NCI-H1105 treated with DMSO at 0.1 percent for 48 hours (cell line): Measurements from ENCODE around the gene GRK7.
"Not testable (repeated sequence)": the region's sequence is repeated elsewhere in the genome, so short reads cannot be mapped to it uniquely, and the experiment has no call there.

Experiments used
- DNase-seq: peaks from one replicate; lab custom pipeline; 2025; lab: John Stamatoyannopoulos, UW

Gene GRK7

GRCh38 chr3:141762552-141762951 lies 656 bp upstream of the GRK7 start:
- DNase-seq: not testable (repeated sequence)

DNA sequence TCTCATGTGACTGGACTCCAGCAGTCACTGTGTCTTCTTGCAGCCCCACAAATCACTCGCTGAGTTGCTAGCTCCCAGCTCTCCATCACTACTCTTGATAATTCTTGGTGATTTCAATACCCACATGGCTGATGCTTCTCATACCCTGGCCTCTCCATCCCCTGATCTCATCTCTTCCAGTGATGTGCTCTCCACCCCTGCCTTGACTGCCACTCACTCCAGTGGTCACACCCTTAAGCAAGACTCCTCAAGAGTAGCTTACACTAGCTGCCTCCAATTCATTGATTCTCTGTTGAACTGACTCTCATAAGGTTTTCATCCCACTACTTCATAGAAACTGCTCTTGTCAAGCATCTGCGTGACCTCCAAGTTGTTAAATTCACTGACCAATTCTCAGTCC lies 837 bp downstream of the GRK7 start:
- no peak for DNase-seq

DNA sequence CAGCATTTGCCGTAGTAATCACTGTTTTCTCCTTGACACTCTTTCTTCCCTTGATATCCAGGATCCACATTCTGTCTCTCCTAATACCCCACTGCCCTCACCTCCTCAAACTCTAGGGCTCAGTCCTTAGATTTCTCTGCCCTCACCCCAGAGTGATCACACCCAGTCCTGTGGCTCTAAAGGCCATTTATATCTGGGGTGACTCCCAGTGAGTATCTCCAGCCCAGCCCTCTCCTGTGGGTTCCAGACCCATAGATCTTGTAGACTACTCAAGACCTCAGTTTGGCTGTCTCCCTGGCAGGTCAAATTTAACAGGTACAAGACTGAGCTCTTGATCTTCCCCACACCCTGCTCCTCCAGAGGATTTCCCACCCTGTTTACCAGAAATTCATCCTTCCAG lies 1.3 kb downstream of the GRK7 start:
- no peak for DNase-seq

DNA sequence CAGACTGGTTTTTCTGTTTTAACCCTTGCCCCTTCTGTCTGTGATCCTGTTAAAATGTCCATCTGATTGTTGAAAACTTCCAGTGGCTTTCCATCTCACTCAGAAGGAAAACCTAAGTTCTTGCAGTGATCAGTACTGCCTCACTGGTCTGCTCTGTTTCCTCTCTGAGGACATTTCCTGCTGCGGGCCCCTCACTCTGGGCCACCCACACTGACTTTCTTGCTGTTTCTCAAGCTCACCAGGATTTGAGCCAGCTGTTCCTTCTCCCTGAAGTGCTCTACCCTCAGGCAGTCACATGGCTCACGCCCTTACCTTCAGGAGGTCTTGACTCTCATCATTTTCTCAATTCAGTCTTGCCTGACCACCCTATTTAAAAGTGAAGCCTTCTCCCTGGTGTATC lies 1.8 kb downstream of the GRK7 start:
- no peak for DNase-seq

- DNase-seq: no peak
Observed at GRCh38 chr3:141767066-141767465, 3.9 kb downstream of the GRK7 start.

- DNase-seq: no peak
Observed at GRCh38 chr3:141769221-141769894, 6.2 kb downstream of the GRK7 start.

DNA sequence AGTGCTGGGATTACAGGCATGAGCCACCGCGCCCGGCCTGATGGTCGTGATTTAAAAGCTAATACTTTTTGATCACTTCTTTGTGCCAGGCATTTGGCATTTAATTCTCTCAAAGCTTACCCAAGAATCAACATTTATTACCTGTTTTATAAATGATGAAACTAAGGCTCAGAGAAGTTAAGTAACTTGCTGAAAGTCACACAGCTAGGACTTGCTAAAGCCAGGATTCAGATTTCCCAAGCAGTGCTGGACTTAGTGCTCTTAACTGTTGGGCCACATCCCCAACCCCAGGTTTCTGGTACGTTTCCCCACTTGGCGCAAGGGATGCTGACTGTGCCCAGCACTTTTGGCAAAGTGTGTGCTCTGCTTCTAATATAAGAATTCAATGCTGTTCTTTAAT lies 10.5 kb downstream of the GRK7 start:
- DNase-seq: no peak

GRCh38 chr3:141776376-141776775 lies 13.2 kb downstream of the GRK7 start:
- no peak for DNase-seq

DNA sequence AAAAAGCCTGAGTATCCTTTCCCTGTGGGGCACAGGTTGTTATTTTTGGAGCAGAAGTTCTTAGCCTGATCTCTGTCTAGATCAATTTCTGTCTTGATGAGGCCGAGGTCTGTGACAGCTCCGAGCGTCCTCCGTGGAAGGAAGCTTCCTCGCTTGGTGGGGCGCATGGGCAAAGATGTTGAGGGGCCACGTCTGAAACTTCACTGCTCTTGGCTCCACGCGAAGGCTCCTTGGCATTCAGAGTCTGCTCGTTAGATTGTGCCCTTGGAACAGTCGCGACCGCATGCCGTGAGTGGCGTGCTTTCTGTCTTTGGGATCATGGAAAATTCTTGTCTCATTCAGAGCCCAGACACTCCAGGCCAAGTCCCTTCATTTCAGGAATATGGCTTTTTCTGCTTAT lies 13.7 kb downstream of the GRK7 start:
- no peak for DNase-seq

DNA sequence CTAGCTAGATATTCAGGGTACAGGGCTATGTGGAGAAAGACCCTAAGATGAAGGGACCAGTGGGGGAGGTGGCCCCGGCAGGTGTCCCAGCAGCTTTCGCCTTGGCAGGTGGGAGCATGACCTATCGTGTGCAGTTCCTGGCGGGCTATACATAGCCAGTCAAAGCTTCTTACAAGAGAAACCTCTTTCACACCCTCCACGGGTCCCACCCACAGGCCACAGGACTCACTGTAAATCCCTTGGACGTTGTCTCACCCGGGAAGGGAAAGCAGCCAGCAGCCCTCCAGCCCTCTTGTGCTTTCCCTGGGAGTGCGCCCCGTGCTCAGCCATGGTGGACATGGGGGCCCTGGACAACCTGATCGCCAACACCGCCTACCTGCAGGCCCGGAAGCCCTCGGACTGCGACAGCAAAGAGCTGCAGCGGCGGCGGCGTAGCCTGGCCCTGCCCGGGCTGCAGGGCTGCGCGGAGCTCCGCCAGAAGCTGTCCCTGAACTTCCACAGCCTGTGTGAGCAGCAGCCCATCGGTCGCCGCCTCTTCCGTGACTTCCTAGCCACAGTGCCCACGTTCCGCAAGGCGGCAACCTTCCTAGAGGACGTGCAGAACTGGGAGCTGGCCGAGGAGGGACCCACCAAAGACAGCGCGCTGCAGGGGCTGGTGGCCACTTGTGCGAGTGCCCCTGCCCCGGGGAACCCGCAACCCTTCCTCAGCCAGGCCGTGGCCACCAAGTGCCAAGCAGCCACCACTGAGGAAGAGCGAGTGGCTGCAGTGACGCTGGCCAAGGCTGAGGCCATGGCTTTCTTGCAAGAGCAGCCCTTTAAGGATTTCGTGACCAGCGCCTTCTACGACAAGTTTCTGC lies 15.0 kb downstream of the GRK7 start:
- no peak for DNase-seq

- DNase-seq: no peak
Observed at GRCh38 chr3:141779667-141780066, 16.5 kb downstream of the GRK7 start.

DNA sequence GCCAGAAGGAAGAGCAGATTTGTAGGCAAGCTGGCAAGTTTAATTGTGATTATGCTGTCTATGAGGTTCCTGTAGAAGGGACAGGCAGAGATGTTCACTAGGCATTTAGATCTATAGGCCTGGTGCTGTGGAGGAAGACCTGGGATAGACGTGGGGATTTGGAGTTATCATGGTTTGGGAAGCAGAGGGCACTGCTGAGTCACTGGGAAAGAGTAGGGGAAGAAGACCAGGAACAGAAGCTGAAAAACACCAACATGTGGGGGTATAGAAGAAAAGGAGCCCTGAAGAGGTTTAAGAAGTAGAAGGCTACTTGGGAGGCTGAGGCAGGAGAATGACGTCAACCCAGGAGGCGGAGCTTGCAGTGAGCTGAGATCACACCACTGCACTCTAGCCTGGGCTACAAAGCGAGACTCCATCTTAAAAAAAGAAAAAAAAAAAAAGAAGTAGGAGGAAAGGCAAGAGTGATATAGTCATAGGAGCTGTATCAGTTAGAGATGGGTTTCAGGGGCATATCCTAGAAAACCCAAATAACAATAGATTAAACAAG lies 19.3 kb downstream of the GRK7 start:
- DNase-seq: no peak

- DNase-seq: no peak
Observed at GRCh38 chr3:141783632-141784031, 20.4 kb downstream of the GRK7 start.

DNA sequence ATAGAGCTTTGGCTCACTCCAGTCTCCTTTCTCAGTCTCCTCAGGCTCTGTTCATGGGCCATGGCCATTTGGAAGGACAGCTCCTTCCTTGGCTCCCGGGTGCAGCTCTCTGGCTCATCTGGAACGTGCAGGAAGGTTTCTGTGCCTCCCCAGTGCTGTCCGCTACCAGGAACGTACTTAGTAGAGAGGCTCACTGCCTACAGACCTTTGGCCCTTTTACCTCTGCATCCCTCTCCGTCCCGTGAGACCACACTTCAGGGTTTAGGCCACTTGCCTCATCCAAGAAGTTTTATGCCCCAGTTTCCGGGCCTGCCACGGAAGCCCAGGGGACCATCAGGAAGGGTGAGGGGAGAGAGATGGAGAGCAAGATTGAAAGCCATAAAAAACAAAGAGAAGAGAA lies 20.9 kb downstream of the GRK7 start:
- DNase-seq: no peak

DNA sequence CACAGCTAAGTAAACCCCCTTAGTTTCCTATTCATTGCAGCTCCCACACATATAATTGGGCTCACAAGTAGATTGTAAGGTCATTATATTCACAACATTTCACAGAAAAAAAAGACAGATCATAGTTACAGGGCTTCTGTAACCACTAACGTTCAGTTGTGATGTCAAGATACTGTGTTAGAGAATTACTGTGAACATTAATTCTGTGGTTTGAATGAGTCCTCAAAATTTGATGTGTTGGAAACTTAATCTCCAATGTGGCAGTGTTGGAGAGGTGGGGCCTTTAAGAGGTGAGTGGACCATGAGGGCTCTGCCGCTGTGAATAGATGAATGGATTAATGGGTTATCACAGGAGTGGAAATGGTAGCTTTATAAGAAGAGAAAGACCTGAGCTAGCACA lies 21.3 kb downstream of the GRK7 start:
- no peak for DNase-seq

- no peak for DNase-seq
Observed at GRCh38 chr3:141788149-141788548, 24.9 kb downstream of the GRK7 start.

DNA sequence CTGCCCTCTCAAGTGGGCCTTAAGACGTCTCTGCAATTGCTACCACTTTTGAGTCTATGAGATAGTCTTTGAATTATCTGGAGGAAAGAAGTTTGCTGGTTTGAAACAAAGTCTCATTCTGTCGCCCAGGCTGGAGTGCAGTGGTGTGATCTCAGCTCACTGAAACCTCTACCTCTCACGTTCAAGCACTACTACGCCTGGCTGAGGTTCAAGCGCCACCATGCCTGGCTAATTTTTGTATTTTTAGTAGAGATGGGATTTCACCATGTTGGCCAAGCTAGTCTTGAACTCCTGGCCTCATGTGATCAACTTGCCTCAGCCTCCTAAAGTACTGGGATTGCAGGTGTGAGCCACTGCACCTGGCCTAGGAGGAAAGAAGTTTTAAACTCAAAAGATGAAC lies 25.5 kb downstream of the GRK7 start:
- not testable (repeated sequence) for DNase-seq

DNA sequence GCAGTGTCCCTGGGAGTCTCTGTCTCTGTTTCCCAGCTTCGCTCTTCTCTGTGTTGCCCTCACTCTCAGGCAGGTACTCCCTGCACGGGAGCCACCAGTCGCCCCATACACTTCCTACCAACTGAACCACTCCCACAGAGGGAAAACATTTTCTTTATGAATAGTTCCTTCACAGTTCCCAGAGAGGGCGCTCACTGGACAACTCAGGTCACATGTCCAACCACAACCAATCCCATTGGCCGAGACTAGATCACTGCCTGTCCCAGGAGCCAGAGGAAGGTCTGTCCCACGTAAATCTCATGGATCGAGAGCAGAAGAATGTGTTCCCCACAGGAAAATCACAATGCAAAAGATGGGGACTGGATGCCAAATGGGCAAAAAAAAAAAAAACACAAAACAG lies 26.1 kb downstream of the GRK7 start:
- DNase-seq: no peak

- no peak for DNase-seq
Observed at GRCh38 chr3:141790171-141790570, 27.0 kb downstream of the GRK7 start.

- DNase-seq: no peak
Observed at GRCh38 chr3:141792495-141792894, 29.3 kb downstream of the GRK7 start.

GRCh38 chr3:141793476-141794260 lies 30.5 kb downstream of the GRK7 start:
- DNase-seq: no peak

DNA sequence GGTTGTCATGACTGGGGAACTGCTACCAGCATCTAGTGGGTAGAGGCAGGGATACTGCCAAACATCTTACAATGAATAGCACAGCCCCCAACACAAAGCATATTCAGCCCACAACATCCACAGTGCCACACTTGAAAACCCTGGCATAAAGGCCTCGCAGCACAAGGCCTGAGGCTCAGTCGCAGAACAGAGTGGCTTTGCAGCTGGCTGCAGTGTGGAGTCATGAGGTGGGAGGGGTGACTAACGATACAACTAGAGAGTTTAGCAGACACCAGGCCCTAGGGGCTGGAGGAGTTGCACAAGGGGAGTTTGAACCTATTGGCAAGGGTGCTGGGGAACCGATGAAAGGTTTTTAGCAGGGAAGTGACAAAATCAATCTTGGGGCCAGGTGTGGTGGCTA lies 32.1 kb downstream of the GRK7 start:
- DNase-seq: no peak

DNA sequence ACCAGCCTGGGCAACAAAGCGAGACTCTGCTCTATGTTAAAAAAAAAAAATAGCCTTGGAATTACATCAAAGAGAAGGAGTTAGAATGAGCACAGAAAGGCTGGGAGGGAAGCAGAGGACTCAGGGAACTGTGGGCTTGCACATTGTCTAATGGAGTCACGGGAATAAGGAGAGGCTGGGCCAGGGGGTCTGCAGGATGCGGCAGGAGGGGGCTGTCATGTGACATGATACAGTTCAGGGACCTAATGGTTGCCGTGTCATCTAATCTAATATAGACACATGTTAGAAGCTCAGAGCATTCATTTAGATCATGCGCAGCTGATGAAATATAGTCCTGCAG lies 32.5 kb downstream of the GRK7 start:
- DNase-seq: no peak
